Bronchial smooth muscle cell (primary cell): ENCODE results near the gene FOXD4L6. TPM values are rescaled to one million over a fixed set of nuclear protein-coding genes. Genes with fewer than 3 reads are reported as not detected.

Source experiments
- total RNA-seq: library from RNA; depleted of rRNA; stranded (reverse); fragments of >200 nt; gene quantifications from 2 replicates; pipeline ENCODE4 v1.2.1, GENCODE V29; 2014

Gene FOXD4L6
- total RNA-seq = under 0.01 TPM in 1 of 2 replicates, not detected in the other

GRCh38 chr9:41128581-41128980 is at the start of gene FOXD4L6:
TSS of gene FOXD4L6 (minus strand) at chr9:41128681. CDS start at chr9:41128383, 298 bp downstream.

Other genes starting within 250 kb of the FOXD4L6 start
- 5.0 and 6.5 TPM in 2 replicates for gene ZNG1F, start 60.6 kb upstream of the FOXD4L6 start, total RNA-seq